SK-N-SH treated with all-trans-retinoic acid at 6 μM for 48 hours (cell line): ENCODE measurements around the gene SGTB.
A peak's percentile ranks its signal among the peaks of the same experiment; 100 is the strongest.

Source experiments
- ATAC-seq: fragments of 200-7000 bp; cut with Tn5 transposase; 3 replicates; pipeline ENCODE4 v1.9.1; 2020; ENCODE audit warnings: mild to moderate bottlenecking, moderate library complexity
- ARNTL ChIP-seq: fragments of 450-650 bp; formaldehyde crosslinking; IDR thresholded peaks from 2 replicates; pipeline ENCODE4 v1.5.0; 2020; ENCODE audit warnings: low read depth, mild to moderate bottlenecking, moderate library complexity, borderline replicate concordance
- BACH2 ChIP-seq: fragments of 250-450 bp; sonication (Bioruptor Pico); IDR thresholded peaks from 2 replicates; pipeline ENCODE4 v1.9.0; 2021; ENCODE audit warnings: mild to moderate bottlenecking, borderline replicate concordance
- CREB5 ChIP-seq: fragments of 250-450 bp; sonication (Bioruptor Pico); IDR thresholded peaks from 2 replicates; pipeline ENCODE4 v1.5.1; 2020; ENCODE audit warnings: low read depth, mild to moderate bottlenecking, moderate library complexity
- CSDC2 ChIP-seq: fragments of 250-450 bp; sonication (Bioruptor Pico); IDR thresholded peaks from 2 replicates; pipeline ENCODE4 v1.5.0; 2020; ENCODE audit warnings: mild to moderate bottlenecking, moderate library complexity
- GLIS3 ChIP-seq: fragments of 250-450 bp; sonication (Bioruptor Pico); IDR thresholded peaks from 2 replicates; pipeline ENCODE4 v1.5.0; 2020; ENCODE audit warnings: mild to moderate bottlenecking, moderate library complexity
- OSR1 ChIP-seq: fragments of 250-450 bp; sonication (Bioruptor Pico); IDR thresholded peaks from 2 replicates; pipeline ENCODE4 v1.8.0; 2022; ENCODE audit warnings: moderate library complexity, mild to moderate bottlenecking, inconsistent platforms
- PPARA ChIP-seq: fragments of 250-450 bp; sonication (Bioruptor Pico); IDR thresholded peaks from 2 replicates; pipeline ENCODE4 v1.5.0; 2020; ENCODE audit warnings: mild to moderate bottlenecking, borderline replicate concordance
- RARB ChIP-seq: fragments of 250-450 bp; sonication (Bioruptor Pico); IDR thresholded peaks from 2 replicates; pipeline ENCODE4 v1.8.0; 2021; ENCODE audit warnings: mild to moderate bottlenecking, moderate library complexity
- TOX ChIP-seq: fragments of 250-450 bp; sonication (Bioruptor Pico); IDR thresholded peaks from 2 replicates; pipeline ENCODE4 v1.8.0; 2021; ENCODE audit warnings: mild to moderate bottlenecking, moderate library complexity, borderline replicate concordance
- ZFP3 ChIP-seq: fragments of 250-450 bp; sonication (Bioruptor Pico); IDR thresholded peaks from 2 replicates; pipeline ENCODE4 v1.5.0; 2020; ENCODE audit warnings: mild to moderate bottlenecking, moderate library complexity
- ZNF565 ChIP-seq: fragments of 450-650 bp; formaldehyde crosslinking; conservative IDR thresholded peaks from 2 replicates; pipeline ENCODE4 v1.5.0; 2020; ENCODE audit warnings: low read depth, mild to moderate bottlenecking, moderate library complexity
- ZNF8 ChIP-seq: fragments of 450-650 bp; formaldehyde crosslinking; IDR thresholded peaks from 2 replicates; pipeline ENCODE4 v1.5.0; 2020; ENCODE audit warnings: mild to moderate bottlenecking, moderate library complexity
- TF ChIP-seq, protein P1 (sequence below): fragments of 250-450 bp; sonication (Bioruptor Pico); IDR thresholded peaks from 2 replicates; pipeline ENCODE4 v1.5.0; 2020; ENCODE audit warnings: mild to moderate bottlenecking, moderate library complexity
- TF ChIP-seq, protein P2 (sequence below): fragments of 250-450 bp; sonication (Bioruptor Pico); IDR thresholded peaks from 2 replicates; pipeline ENCODE4 v1.5.1; 2021; ENCODE audit warnings: mild to moderate bottlenecking, moderate library complexity

Gene SGTB

DNA sequence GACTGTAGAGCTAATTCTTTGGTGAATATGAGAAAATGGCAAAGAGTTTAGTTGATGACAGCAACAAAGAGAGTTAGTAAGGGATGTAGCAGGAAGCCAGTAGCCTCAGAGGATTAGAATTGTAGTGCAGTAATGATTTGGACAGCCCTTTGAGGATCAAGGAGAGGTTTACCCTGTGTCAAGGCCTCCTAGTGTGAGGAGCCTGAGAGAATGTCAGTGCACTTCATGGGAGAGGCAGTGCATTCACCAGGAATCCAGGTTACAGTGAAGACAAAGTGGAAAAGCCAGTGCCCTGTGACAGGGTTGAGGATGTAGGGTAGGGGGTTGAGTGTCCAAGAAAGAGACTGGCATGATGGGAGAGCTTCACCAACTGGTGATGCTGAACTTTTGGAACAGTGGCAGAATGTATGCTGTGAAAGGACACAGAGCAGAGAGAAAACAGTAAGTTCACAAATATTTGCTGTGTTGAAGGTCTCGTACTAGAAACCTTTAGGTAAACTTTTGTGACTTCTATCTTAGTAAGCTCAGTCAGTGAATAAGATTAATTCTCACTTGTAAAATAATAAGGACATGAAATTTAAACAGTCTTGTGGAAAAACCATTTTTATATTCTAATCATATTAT lies 27.4 kb upstream of the SGTB start:
- no peak for ATAC-seq
- no peak for TF ChIP-seq CSDC2
- no peak for TF ChIP-seq TOX (CRISPR knock-in tag)
- no peak for TF ChIP-seq ZFP3 (CRISPR knock-in tag)
- no peak for TF ChIP-seq ZNF565 (CRISPR knock-in tag)
- no peak for TF ChIP-seq RARB (CRISPR knock-in tag)
- TF ChIP-seq OSR1: no peak

DNA sequence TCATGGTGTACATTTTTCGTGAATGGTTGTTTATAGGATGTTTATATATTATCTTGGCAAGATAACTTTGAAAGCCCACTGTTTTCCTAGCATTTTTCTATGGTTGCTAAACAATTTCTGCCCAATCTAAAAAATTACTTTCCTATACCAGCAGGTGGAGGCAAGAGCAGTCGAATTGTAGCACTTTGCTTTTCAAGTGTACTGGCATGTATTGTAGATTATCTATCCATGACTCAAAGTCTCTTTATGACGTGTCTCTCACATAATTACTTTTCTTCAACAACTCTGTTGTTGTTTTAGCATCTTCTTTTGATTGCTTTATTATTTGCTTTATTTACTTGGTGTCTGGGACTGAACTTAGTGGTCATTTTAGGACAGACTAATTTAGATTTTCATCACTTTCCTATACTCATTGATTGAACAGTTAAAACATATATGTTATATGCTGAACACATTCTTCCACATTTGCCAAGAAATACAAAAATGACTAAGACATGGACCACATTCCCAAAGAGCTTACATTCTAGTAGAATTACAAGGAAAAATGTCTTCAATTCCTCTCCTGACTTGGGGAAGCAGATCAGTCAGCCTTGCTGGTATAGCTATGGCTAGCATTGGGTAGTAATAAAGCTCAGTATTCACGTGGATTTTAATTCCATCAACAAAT lies 20.8 kb upstream of the SGTB start:
- ATAC-seq: peak; percentile 93
- TF ChIP-seq, protein P1, sequence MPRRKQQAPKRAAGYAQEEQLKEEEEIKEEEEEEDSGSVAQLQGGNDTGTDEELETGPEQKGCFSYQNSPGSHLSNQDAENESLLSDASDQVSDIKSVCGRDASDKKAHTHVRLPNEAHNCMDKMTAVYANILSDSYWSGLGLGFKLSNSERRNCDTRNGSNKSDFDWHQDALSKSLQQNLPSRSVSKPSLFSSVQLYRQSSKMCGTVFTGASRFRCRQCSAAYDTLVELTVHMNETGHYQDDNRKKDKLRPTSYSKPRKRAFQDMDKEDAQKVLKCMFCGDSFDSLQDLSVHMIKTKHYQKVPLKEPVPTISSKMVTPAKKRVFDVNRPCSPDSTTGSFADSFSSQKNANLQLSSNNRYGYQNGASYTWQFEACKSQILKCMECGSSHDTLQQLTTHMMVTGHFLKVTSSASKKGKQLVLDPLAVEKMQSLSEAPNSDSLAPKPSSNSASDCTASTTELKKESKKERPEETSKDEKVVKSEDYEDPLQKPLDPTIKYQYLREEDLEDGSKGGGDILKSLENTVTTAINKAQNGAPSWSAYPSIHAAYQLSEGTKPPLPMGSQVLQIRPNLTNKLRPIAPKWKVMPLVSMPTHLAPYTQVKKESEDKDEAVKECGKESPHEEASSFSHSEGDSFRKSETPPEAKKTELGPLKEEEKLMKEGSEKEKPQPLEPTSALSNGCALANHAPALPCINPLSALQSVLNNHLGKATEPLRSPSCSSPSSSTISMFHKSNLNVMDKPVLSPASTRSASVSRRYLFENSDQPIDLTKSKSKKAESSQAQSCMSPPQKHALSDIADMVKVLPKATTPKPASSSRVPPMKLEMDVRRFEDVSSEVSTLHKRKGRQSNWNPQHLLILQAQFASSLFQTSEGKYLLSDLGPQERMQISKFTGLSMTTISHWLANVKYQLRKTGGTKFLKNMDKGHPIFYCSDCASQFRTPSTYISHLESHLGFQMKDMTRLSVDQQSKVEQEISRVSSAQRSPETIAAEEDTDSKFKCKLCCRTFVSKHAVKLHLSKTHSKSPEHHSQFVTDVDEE (CRISPR knock-in tag): no peak
- no peak for TF ChIP-seq GLIS3 (CRISPR knock-in tag)
- TF ChIP-seq ZNF8: no peak
- TF ChIP-seq, protein P2, sequence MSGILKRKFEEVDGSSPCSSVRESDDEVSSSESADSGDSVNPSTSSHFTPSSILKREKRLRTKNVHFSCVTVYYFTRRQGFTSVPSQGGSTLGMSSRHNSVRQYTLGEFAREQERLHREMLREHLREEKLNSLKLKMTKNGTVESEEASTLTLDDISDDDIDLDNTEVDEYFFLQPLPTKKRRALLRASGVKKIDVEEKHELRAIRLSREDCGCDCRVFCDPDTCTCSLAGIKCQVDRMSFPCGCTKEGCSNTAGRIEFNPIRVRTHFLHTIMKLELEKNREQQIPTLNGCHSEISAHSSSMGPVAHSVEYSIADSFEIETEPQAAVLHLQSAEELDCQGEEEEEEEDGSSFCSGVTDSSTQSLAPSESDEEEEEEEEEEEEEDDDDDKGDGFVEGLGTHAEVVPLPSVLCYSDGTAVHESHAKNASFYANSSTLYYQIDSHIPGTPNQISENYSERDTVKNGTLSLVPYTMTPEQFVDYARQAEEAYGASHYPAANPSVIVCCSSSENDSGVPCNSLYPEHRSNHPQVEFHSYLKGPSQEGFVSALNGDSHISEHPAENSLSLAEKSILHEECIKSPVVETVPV (CRISPR knock-in tag): no peak

GRCh38 chr5:65739162-65739561 lies 17.3 kb upstream of the SGTB start:
- no peak for ATAC-seq
- TF ChIP-seq ZNF8 (peak; percentile 39; the same call in 1 of the 2 replicates), OSR1 (no peak)
- TF ChIP-seq, protein P2 (CRISPR knock-in tag): no peak

DNA sequence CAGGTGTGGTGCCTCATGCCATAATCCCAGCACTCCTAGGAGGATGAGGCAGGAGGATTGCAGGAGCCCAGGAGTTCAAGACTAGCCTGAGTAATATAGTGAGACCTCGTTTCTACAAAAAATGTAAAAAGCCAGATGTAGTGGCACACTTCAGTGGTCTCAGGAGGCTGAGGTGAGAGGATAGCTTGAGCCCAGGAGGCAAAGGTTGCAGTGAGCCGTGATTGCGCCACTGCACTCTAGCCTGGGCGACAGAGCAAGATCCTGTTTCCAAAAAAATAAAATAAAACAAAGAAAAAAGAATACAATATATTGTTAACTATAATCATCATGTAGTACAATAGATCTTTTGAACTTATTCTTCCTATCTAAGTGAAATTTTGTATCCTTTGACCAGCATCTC lies 16.4 kb upstream of the SGTB start:
- ATAC-seq: no peak
- TF ChIP-seq CSDC2: no peak
- no peak for TF ChIP-seq PPARA (CRISPR knock-in tag)
- TF ChIP-seq ARNTL (CRISPR knock-in tag): no peak
- TF ChIP-seq, protein P1 (CRISPR knock-in tag): no peak
- TF ChIP-seq, protein P2 (CRISPR knock-in tag): no peak
- no peak for TF ChIP-seq ZFP3 (CRISPR knock-in tag)
- no peak for TF ChIP-seq CREB5
- no peak for TF ChIP-seq TOX (CRISPR knock-in tag)
- no peak for TF ChIP-seq BACH2 (CRISPR knock-in tag)
